Urinary bladder (tissue), 4 donors: ENCODE results near the gene SLC41A1. TPM values are rescaled to one million over a fixed set of nuclear protein-coding genes. Genes with fewer than 3 reads are reported as not detected.

Experiments used
- DNase-seq: peaks from one replicate; pipeline ENCODE4 v3.0.0-alpha.2; 2015; ENCODE audit errors: extremely low spot score
- H3K27ac ChIP-seq: one replicate; pipeline ENCODE4 v1.5.1; 2013; ENCODE audit warnings: low read depth, mild to moderate bottlenecking, moderate library complexity
- H3K36me3 ChIP-seq: one replicate; pipeline ENCODE4 v1.6.1; 2013; ENCODE audit warnings: mild to moderate bottlenecking, moderate library complexity; ENCODE audit not compliant: insufficient read depth
- H3K4me1 ChIP-seq: one replicate; pipeline ENCODE4 v1.6.1; 2013; ENCODE audit warnings: mild to moderate bottlenecking, moderate library complexity; ENCODE audit not compliant: insufficient read depth
- H3K4me3 ChIP-seq: one replicate; pipeline ENCODE4 v1.5.1; 2013; ENCODE audit warnings: low read depth, low read length
- WGBS: extraction: QIAGEN DNeasy Blood & Tissue Kit; methylation state at CpG from one replicate; pipeline ENCODE4 v1.1.7; 2013; 5-methylcytosine and 5-hydroxymethylcytosine counted together
- polyA plus RNA-seq: library from polyadenylated mRNA; stranded (reverse); fragments of 200-250 nt; gene quantifications from one replicate; pipeline ENCODE4 v1.2.3, GENCODE V29; 2013
- total RNA-seq: library from RNA; depleted of rRNA; stranded (reverse); fragments of >200 nt; gene quantifications from one replicate; pipeline ENCODE4 v1.2.3, GENCODE V29; 2014
- donor health status: healthy with polysubstance abuse.
- donor health status: healthy.

The SLC41A1 gene
- total and polyA plus RNA-seq, 2 donors: 11.5 to 24.1 TPM

DNA sequence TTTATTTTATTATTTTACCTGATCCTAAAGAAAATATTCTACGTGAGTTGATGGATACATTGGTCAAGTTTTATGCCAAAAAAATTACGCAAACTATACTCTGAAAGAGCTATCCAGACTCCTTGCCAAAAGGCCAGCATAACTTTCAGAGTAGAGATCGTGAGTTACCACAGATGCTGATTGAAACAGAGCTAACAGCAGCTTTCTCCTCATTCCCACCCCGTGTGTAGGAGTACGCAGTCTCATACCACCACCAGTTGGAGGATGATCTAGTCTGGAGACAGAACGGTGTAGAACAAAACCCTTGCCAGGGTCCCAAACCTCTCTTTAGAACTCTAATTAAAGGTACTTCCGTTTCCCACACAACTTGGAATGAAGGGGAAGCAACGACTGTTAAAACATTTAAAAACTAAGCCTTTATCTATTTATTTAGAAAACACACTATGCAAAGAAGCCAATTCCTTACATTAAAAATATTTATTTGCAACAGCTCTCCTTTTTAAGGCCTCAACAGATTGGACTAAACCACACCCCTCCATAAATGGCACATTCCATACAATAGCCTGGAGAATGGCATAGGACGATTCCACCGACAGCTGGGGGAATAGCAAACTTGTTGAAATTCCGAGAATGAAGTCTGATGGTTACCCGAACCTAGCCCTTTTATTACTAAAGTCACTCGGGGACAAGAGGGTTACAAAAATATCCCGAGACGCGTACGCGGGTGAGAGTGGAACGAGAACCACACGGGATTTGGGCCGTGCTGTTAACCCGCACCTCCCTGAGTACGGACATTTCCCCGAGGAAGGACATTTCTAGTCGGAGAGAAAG, 64.4 kb downstream of the SLC41A1 start:
- peak overlapping the region; percentile 94 for H3K4me3 ChIP-seq
- peak; percentile 56 for DNase-seq
- peak overlapping the region; percentile 99 for H3K27ac ChIP-seq
- H3K36me3 ChIP-seq: no peaks in the 10 kb centered on the region
- WGBS: under 1% methylated on average over 25 of the region's 25 CpGs
- no peaks in the 10 kb centered on the region for H3K4me1 ChIP-seq

DNA sequence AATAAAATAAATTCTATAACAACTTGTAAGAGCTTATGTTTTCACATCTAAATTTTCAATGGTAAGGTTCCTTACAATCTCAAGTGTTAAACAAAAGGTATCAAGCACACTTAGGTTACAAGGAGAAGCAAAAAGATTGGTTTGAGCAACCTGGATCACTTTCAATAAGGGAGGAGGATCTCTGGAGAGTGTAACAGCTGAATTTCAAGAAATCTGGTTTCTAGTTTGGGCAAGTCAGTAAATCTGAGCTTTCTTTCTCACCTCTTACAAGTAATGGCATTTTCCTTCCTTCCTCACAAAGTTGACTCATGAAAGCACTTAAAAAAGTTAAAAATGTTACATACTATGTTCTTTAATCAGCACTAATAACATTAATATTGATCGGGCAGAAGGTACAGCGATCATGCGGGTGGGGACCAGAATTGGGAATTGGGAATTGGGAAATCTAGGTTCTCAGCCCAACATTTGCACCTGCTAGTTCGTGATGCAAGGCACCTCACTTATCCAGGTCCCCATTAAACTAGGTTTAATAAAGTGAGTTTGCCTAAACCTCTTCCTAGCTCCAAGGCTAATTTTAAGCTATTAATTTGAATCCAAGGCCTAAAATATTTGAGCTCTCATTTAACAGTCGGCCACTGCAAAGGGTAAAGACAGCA, 66.1 kb downstream of the SLC41A1 start:
- Histone ChIP-seq H3K27ac (no peak overlapping the region), H3K4me3 (no peak overlapping the region), H3K36me3 (no peaks in the 10 kb centered on the region), H3K4me1 (no peaks in the 10 kb centered on the region)
- no peak for DNase-seq
- 67% methylated on average over 5 of the region's 5 CpGs for WGBS

DNA sequence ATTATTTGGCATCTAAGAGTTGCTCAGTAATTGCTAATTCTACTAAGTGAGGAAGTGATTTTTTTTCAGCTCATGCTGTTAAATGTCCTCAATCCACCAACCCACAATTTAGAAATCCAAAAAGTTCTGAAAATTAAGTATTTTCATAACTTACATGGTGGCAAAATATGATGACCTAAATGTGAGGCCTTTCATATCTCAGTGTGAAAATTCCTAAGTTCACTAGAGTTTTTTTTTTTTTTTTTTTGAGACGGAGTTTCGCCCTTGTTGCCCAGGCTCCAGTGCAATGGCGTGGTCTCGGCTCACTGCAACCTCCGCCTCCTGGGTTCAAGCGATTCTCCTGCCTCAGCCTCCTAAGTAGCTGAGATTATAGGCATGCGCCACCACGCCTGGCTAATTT, 68.6 kb downstream of the SLC41A1 start:
- no peaks in the 10 kb centered on the region for H3K36me3 ChIP-seq
- DNase-seq: no peak
- H3K4me1 ChIP-seq: no peaks in the 10 kb centered on the region
- 97% methylated on average over 8 of the region's 8 CpGs for WGBS
- H3K27ac ChIP-seq: no peak overlapping the region
- H3K4me3 ChIP-seq: no peak overlapping the region

DNA sequence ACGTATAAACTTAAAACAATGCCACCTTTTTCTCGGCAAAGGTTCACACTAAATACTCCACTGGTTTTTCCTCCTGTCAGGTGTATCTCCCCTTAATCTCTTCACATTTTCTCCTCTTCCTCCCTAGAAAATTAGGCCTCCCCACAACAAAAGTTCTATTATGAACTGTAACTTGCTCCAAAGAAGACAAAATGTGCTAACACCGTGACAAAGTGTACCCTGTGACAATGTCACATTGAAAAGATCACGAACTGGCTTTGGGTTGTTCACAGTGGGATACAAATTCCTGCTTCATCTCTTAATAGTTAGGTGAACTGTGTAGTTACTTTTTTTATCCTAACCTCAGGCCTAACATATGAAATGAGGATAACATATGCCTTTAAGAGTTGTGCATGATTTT, 69.0 kb downstream of the SLC41A1 start:
- H3K4me1 ChIP-seq: no peaks in the 10 kb centered on the region
- DNase-seq: no peak
- no peak overlapping the region for H3K27ac ChIP-seq
- no peak overlapping the region for H3K4me3 ChIP-seq
- H3K36me3 ChIP-seq: no peaks in the 10 kb centered on the region
- 57% methylated on average over 4 of the region's 4 CpGs for WGBS

DNA sequence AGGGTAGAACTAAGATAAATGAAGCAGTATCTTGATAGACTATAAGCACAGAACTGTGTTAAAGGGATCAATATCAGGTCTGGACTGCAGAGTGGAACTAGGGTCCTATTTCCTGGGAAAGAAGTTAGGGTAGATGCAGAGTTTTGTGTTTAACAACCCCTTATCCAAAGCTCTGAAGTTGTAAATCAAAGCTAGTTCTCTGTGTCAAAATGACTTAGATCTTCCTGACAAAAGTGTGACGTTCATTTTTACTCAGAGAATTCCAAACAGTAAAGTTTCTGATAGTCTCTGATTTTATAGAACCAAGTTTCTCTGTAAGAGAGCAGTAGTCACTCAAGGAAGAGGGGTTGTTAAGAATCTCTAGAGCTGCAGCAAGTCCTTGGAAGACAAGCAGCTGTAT, 71.3 kb downstream of the SLC41A1 start:
- DNase-seq: no peak
- Histone ChIP-seq H3K4me1 (no peaks in the 10 kb centered on the region), H3K36me3 (no peaks in the 10 kb centered on the region), H3K27ac (no peak overlapping the region), H3K4me3 (no peak overlapping the region)
- WGBS: 36% methylated on average over 1 of the region's 1 CpG

DNA sequence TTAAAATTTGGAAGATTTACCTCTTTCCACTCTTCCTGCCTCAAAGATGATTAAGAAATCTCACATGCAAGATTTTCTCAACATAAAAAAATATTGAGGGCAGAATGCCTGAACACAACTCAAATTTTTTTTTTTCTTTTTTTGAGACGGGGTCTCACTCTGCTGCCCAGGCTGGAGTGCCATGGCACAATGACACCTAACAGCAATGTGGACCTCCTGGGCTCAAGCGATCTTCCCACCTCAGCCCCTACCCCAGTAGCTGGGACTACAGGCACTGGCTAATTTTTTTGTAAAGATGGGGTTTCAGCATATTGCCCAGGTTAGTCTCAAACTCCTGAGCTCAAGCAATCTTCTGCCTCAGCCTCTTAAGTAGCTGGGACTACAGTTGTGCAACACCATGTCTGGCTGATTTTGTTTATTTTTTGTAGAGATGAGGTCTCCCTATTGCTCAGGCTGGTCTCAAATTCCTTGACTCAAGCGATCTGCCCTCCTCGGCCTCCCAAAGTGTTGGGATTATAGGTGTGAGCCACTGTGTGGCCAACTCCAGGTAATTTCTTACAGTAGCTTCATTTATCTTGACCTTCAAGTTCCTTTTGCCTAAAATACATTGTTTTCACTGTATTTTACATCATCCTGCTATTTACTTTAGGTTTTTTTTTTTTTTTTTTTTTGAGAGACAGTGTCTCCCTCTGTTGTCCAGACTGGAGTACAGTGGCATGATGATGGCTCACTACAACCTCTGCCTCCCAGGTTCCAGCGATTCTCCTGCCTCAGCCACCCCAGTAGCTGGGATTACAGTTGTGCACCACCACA, 73.4 kb downstream of the SLC41A1 start:
- Histone ChIP-seq H3K4me3 (no peak overlapping the region), H3K36me3 (no peaks in the 10 kb centered on the region), H3K4me1 (no peaks in the 10 kb centered on the region), H3K27ac (no peak overlapping the region)
- no peak for DNase-seq
- 70% methylated on average over 5 of the region's 5 CpGs for WGBS

Other genes with a start within 250 kb of the SLC41A1 start
- 41.9 TPM for gene ELK4, start 181.2 kb downstream of the SLC41A1 start, total RNA-seq
- gene ELK4, start 181.2 kb downstream of the SLC41A1 start, polyA plus RNA-seq: 5.6 TPM
- gene SLC45A3, start 132.7 kb downstream of the SLC41A1 start, total RNA-seq: 4.8 TPM
- 2.3 TPM for gene SLC45A3, start 132.7 kb downstream of the SLC41A1 start, polyA plus RNA-seq
- gene NUCKS1, start 63.0 kb downstream of the SLC41A1 start, total RNA-seq: 287 TPM
- gene NUCKS1, start 63.0 kb downstream of the SLC41A1 start, polyA plus RNA-seq: 79.9 TPM
- gene RAB29, start 37.7 kb downstream of the SLC41A1 start, total RNA-seq: 5.1 TPM
- 24.1 TPM for gene RAB29, start 37.7 kb downstream of the SLC41A1 start, polyA plus RNA-seq
- gene PM20D1, start 36.9 kb upstream of the SLC41A1 start, total RNA-seq: 1.6 TPM
- gene PM20D1, start 36.9 kb upstream of the SLC41A1 start, polyA plus RNA-seq: 2.0 TPM
- not detected for gene SLC26A9, start 130.3 kb upstream of the SLC41A1 start, total RNA-seq
- gene SLC26A9, start 130.3 kb upstream of the SLC41A1 start, polyA plus RNA-seq: not detected
- 11.5 TPM for gene RAB7B, start 190.2 kb upstream of the SLC41A1 start, total RNA-seq
- 4.6 TPM for gene RAB7B, start 190.2 kb upstream of the SLC41A1 start, polyA plus RNA-seq
- gene CTSE, start 210.7 kb upstream of the SLC41A1 start, total RNA-seq: 0.26 TPM
- gene CTSE, start 210.7 kb upstream of the SLC41A1 start, polyA plus RNA-seq: 0.72 TPM
- 12.5 TPM for gene RHEX, start 240.0 kb upstream of the SLC41A1 start, total RNA-seq
- gene RHEX, start 240.0 kb upstream of the SLC41A1 start, polyA plus RNA-seq: 8.5 TPM